RKO (cell line): ENCODE measurements around the gene WDR64.
"Not testable (repeated sequence)": the region's sequence is repeated elsewhere in the genome, so short reads cannot be mapped to it uniquely, and the experiment has no call there.

Experiments
- DNase-seq: peaks from one replicate; pipeline ENCODE4 v3.0.0-alpha.2; 2016; ENCODE audit warnings: low spot score

WDR64 gene

GRCh38 chr1:241701483-241702295 lies 49.6 kb downstream of the WDR64 start:
- DNase-seq: no peak

GRCh38 chr1:241702442-241703373 lies 50.6 kb downstream of the WDR64 start:
- no peak for DNase-seq

GRCh38 chr1:241703739-241704138 lies 51.7 kb downstream of the WDR64 start:
- DNase-seq: not testable (repeated sequence)

GRCh38 chr1:241706257-241706656 lies 54.2 kb downstream of the WDR64 start:
- DNase-seq: peak; percentile 29

- peak; percentile 59 for DNase-seq
These were observed 54.9 kb downstream of the WDR64 start for GRCh38 chr1:241706967-241707366.

GRCh38 chr1:241707442-241707841 lies 55.4 kb downstream of the WDR64 start:
- no peak for DNase-seq

- no peak for DNase-seq
These were observed 59.2 kb downstream of the WDR64 start for GRCh38 chr1:241711326-241711725.

- DNase-seq: no peak
These were observed 61.2 kb downstream of the WDR64 start for GRCh38 chr1:241713316-241713715.

- DNase-seq: no peak
These were observed 62.5 kb downstream of the WDR64 start for GRCh38 chr1:241714321-241715218.

- DNase-seq: no peak
These were observed 63.4 kb downstream of the WDR64 start for GRCh38 chr1:241715435-241715834.

- no peak for DNase-seq
These were observed 63.9 kb downstream of the WDR64 start for GRCh38 chr1:241715956-241716355.

GRCh38 chr1:241716915-241717656 lies 65.0 kb downstream of the WDR64 start:
- DNase-seq: no peak

GRCh38 chr1:241717975-241718374 lies 65.9 kb downstream of the WDR64 start:
- DNase-seq: no peak

- DNase-seq: no peak
These were observed 68.9 kb downstream of the WDR64 start for GRCh38 chr1:241721011-241721410.

- no peak for DNase-seq
These were observed 70.9 kb downstream of the WDR64 start for GRCh38 chr1:241722947-241723346.

- DNase-seq: no peak
These were observed 72.8 kb downstream of the WDR64 start for GRCh38 chr1:241724741-241725356.

GRCh38 chr1:241730031-241730430 lies 78.0 kb downstream of the WDR64 start:
- no peak for DNase-seq

GRCh38 chr1:241733899-241734298 lies 81.8 kb downstream of the WDR64 start:
- no peak for DNase-seq

GRCh38 chr1:241734533-241734932 lies 82.5 kb downstream of the WDR64 start:
- no peak for DNase-seq

GRCh38 chr1:241735493-241735926 lies 83.4 kb downstream of the WDR64 start:
- not testable (repeated sequence) for DNase-seq

GRCh38 chr1:241736387-241736786 lies 84.3 kb downstream of the WDR64 start:
- DNase-seq: no peak
